HL-60 (cell line): Measurements from ENCODE around the gene AFAP1L2.

ENCODE experiments used
- GABPA ChIP-seq: IDR thresholded peaks from 2 replicates; pipeline ENCODE4 v1.6.1; 2012; ENCODE audit warnings: low read depth
- POLR2AphosphoS5 ChIP-seq: IDR thresholded peaks from 2 replicates; pipeline ENCODE4 v1.6.1; 2012; ENCODE audit warnings: low read depth
- TF ChIP-seq, protein P1 (sequence below): IDR thresholded peaks from one replicate; pipeline ENCODE4 v1.5.1; 2011; ENCODE audit warnings: low read length, control low read depth, inconsistent platforms; ENCODE audit not compliant: insufficient read depth
- TF ChIP-seq, protein P2 (sequence below): IDR thresholded peaks from 2 replicates; pipeline ENCODE4 v1.6.1; 2012; ENCODE audit warnings: low read depth; ENCODE audit not compliant: insufficient replicate concordance

DNA sequence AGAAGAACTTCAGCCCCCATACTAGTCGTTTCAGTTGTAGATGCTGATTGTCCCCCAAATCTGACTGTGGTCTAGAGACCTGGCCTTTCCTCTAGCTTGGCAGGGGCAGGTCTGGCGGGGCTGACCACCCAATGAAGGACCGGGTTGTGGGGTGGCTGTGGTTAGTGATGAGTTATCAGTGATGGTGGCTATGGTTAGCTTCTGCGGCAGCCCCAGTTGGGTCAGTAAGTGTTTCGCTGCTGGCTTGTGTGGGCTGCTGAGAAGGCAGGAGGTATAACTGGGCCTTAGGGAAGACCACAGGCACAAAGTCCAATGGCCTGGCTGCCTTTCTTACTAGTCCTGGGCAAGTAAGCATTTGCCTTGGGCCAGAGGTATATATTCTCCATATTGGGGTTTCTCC, 143.9 kb downstream of the AFAP1L2 start:
- TF ChIP-seq, protein P1, sequence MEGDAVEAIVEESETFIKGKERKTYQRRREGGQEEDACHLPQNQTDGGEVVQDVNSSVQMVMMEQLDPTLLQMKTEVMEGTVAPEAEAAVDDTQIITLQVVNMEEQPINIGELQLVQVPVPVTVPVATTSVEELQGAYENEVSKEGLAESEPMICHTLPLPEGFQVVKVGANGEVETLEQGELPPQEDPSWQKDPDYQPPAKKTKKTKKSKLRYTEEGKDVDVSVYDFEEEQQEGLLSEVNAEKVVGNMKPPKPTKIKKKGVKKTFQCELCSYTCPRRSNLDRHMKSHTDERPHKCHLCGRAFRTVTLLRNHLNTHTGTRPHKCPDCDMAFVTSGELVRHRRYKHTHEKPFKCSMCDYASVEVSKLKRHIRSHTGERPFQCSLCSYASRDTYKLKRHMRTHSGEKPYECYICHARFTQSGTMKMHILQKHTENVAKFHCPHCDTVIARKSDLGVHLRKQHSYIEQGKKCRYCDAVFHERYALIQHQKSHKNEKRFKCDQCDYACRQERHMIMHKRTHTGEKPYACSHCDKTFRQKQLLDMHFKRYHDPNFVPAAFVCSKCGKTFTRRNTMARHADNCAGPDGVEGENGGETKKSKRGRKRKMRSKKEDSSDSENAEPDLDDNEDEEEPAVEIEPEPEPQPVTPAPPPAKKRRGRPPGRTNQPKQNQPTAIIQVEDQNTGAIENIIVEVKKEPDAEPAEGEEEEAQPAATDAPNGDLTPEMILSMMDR, result no peak
- TF ChIP-seq, protein P2, sequence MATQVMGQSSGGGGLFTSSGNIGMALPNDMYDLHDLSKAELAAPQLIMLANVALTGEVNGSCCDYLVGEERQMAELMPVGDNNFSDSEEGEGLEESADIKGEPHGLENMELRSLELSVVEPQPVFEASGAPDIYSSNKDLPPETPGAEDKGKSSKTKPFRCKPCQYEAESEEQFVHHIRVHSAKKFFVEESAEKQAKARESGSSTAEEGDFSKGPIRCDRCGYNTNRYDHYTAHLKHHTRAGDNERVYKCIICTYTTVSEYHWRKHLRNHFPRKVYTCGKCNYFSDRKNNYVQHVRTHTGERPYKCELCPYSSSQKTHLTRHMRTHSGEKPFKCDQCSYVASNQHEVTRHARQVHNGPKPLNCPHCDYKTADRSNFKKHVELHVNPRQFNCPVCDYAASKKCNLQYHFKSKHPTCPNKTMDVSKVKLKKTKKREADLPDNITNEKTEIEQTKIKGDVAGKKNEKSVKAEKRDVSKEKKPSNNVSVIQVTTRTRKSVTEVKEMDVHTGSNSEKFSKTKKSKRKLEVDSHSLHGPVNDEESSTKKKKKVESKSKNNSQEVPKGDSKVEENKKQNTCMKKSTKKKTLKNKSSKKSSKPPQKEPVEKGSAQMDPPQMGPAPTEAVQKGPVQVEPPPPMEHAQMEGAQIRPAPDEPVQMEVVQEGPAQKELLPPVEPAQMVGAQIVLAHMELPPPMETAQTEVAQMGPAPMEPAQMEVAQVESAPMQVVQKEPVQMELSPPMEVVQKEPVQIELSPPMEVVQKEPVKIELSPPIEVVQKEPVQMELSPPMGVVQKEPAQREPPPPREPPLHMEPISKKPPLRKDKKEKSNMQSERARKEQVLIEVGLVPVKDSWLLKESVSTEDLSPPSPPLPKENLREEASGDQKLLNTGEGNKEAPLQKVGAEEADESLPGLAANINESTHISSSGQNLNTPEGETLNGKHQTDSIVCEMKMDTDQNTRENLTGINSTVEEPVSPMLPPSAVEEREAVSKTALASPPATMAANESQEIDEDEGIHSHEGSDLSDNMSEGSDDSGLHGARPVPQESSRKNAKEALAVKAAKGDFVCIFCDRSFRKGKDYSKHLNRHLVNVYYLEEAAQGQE, result no peak
- TF ChIP-seq POLR2AphosphoS5, result no peak
- no peak for TF ChIP-seq GABPA
